HG03175 (cell line): Measurements from ENCODE around the gene TBX4.
"Not testable (repeated sequence)": the region's sequence is repeated elsewhere in the genome, so short reads cannot be mapped to it uniquely, and the experiment has no call there.

Source experiments
- ATAC-seq: cut with Tn5 transposase; IDR thresholded peaks from one replicate; pipeline ENCODE4 v1.9.1; 2021; ENCODE audit warnings: mild to moderate bottlenecking, moderate library complexity; ENCODE audit not compliant: unreplicated experiment

Gene TBX4

DNA sequence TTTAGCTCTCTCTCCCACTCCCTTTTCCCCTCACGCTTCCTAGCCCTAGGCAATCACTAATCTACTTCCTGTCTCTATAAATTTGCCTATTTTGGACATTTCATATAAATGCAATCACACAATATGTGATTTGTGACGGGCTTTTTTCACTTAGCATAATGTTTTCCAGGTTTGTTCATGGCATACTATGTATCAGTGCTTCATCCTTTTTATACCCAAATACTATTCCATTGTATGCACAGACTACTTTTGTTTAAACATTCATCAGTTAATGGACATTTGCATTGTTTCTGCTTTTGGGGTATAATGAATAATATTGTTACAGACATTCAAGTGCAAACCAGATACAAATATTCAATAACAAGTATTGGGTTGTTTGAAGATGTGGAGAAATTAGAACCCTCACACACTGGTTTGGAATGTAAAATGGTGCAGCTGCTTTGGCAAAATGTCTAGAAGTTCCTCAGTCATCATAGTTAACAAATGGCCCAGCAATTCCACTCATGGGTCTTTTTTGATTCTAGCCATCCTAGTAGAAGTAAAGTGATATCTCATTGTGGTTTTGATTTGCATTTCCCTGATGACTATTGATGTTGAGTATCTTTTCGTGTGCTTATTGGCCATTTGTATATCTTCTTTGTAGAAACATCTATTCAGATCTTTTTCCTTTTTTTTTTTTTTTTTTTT is 67.7 kb downstream of the TBX4 start:
- ATAC-seq: no peak

DNA sequence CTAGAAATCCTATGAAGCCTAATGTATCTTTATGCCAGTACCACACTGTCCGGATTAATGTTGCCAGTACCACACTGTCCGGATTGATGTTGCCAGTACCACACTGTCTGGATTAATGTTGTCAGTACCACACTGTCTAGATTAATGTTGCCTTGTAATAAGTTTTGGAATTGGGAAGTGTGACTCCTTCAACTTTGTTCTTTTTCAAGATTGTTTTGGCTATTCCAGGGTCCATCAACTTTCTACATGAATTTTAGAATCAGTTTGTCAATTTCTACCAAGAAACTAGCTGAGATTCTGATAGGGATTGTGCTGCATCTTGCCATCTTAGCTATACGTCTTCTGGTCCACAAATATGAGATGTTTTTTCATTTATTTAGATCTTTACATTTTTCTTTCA is 68.7 kb downstream of the TBX4 start:
- no peak for ATAC-seq

DNA sequence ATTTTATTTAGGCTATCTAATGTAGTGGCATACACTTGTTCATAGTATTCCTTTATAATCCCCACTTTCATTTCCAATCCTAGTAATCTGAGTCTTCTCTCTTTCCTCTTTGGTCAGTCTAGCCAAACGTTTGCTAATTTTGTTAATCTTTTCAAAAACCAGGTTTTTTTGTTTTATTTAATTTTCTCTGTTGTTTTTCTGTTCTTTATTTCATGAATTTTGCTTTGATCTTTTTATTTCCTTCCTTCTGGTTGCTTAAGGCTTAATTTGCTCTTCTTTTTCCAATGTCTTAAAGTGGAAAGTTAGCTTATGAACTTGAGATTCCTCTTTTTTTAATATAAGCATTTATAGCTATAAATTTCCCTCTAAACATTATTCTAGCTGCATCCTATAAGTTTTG is 69.9 kb downstream of the TBX4 start:
- ATAC-seq: no peak

DNA sequence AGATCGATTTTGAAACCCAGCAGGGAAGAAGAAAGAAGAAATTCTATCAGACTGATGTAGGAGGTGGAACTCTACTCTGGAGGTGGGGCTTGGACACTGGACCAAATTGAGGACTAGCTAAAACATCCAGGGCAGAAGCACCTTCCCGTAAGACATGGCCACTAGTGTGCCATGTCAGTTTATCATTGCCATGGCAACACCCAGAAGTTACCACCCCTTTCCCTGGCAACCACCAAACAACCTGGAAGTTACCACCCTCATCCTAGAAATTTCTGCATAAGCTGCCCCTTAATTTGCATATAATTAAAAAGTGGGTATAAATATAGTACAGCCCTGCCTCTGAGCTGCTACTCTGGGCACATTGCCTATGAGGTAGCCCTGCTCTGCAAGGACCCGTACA is 72.1 kb downstream of the TBX4 start:
- no peak for ATAC-seq

- ATAC-seq: not testable (repeated sequence)
Observed at GRCh38 chr17:61527441-61527840, 75.2 kb downstream of the TBX4 start.

GRCh38 chr17:61528171-61528570 is 75.9 kb downstream of the TBX4 start:
- ATAC-seq: no peak

DNA sequence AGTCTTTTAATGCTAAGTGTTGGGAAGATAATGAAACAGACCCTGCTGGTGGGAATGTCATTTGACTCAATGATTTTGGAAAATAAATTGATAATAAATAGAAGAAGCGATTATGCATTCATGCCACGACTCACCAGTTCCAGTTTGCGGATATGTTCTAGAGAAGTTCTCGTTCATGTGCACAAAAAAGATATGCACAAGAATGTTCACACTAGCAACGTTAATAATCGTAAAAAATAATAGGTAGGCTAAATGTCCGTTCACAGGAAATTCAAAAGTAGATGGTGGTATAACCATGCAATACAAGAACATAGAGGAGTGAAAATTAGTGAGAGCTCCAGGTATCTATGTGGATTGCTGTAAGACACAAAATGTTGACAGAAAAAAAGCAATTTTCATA is 79.0 kb downstream of the TBX4 start:
- ATAC-seq: no peak

GRCh38 chr17:61532826-61533225 is 80.6 kb downstream of the TBX4 start:
- ATAC-seq: no peak

GRCh38 chr17:61533797-61534196 is 81.6 kb downstream of the TBX4 start:
- no peak for ATAC-seq

DNA sequence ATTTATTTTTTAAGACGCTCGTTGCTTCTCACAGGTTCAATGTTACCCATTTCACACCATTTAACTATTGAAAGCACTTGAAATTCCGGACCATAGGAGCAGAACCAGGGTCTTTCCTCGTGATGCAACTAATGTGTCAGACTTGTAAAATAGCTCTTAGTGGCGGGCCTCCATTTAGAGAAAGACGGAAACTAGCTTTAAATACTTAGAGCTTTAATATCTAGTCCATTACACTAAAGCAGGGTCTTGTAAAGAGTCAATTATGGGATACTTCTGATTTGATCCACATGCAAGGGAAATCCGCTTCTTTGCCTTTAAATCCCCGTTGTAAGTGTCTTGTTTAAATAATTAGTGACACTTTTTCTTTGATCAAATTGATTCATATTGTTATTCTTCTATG is 82.2 kb downstream of the TBX4 start:
- ATAC-seq: no peak
